HG02840 (cell line): Measurements from ENCODE around the gene GIGYF1.
"Not testable (repeated sequence)": the region's sequence is repeated elsewhere in the genome, so short reads cannot be mapped to it uniquely, and the experiment has no call there.

ENCODE experiments used
- ATAC-seq: cut with Tn5 transposase; IDR thresholded peaks from one replicate; pipeline ENCODE4 v1.9.1; 2021; ENCODE audit warnings: mild to moderate bottlenecking, moderate library complexity, moderate number of reproducible peaks; ENCODE audit not compliant: unreplicated experiment, low FRiP score

Gene GIGYF1

DNA sequence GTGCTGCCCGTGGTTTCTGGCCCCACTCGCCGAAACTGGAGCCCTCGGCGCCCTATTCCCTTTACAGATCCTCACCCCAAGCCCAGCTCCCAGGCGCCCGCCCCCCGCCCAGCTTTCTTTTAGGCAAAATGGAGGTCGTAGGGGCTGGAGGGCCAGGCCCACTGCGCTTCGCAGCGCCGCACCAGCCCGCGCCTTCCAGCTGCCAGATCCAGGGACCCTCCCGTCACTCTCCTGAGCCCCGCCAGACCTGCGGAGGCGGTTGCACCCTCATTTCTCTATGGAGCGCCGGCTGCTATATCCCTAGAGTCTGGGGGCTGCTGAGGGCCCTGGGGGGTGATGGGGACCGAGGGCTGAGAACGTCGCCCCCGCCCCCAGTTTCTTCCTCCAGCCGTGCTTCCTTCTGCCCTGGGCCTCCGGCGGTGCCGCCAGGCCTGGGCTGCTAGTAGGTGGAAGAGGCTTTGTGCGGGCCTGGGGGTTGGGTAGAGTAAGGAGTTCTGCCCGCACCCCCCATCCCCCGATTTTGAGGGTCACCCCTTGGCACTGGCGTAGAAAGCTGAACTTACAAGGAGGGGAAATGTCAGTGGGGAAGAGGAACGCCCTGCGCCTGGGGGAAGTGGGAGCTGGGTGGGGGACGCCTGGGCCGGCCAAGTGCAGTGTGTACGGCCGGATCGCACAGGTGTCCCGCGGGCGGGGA lies 19.5 kb downstream of the GIGYF1 start:
- no peak for ATAC-seq

DNA sequence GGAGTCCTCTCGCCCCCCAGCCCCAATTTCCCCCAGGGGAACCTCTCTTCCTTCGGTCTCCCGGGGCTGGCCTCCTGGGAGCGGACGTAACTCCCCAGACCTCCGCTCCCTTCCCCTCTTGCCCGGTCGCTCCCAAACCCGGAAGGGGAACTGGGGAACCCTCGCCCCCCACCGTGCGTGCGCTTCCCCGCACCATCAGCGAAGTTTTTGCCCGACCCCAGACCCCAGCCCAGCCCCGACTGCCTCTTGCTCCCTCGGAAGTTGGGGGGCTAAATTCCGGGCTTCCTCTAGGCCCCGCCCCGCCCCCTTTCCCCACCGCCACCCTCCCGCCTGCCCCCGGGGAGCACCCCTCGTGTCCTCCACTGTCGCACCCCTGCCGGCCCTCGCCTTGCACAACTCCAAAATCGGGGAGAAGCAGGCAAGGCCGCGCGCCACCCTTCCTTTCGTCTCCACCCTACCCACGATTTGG lies 20.1 kb downstream of the GIGYF1 start:
- peak; percentile 1 for ATAC-seq

DNA sequence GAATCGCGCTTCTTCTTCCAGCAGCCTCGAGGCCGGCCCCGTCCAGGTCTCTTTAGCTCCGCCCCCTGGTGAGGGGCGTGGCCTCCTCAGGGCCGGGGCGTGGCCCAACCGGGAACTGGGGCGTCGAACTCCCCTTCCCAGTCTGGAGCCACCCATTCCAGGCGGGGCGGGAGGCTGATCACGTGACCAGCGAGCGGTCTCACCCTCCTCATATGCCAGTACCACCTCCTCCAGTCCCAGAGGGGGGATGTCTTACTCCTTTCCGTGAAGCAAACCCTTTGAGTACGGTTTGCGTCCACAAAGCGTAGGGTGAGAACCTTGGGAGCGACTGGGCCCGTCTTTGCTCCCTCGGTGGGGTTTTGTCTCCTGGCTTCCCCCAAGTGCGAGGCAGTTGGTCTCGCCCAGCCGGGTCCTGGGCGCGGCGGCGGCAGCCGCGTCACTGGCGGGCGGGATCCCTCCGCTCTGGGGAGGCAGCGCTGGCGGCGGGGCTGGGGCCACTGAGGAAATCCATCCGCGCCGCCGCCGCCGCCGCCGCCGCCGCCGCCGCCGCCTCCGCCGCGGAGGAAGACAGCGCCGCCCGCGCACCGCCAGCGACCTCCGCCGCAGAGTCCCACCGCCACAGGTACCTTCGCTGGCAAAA lies 20.6 kb downstream of the GIGYF1 start, which contains the start of gene GNB2:
TSS of gene GNB2 (plus strand) at position 439 of the 640 bp plus-strand sequence. CDS start 2,526 bp downstream, outside the sequence.
- peak; percentile 66 for ATAC-seq

DNA sequence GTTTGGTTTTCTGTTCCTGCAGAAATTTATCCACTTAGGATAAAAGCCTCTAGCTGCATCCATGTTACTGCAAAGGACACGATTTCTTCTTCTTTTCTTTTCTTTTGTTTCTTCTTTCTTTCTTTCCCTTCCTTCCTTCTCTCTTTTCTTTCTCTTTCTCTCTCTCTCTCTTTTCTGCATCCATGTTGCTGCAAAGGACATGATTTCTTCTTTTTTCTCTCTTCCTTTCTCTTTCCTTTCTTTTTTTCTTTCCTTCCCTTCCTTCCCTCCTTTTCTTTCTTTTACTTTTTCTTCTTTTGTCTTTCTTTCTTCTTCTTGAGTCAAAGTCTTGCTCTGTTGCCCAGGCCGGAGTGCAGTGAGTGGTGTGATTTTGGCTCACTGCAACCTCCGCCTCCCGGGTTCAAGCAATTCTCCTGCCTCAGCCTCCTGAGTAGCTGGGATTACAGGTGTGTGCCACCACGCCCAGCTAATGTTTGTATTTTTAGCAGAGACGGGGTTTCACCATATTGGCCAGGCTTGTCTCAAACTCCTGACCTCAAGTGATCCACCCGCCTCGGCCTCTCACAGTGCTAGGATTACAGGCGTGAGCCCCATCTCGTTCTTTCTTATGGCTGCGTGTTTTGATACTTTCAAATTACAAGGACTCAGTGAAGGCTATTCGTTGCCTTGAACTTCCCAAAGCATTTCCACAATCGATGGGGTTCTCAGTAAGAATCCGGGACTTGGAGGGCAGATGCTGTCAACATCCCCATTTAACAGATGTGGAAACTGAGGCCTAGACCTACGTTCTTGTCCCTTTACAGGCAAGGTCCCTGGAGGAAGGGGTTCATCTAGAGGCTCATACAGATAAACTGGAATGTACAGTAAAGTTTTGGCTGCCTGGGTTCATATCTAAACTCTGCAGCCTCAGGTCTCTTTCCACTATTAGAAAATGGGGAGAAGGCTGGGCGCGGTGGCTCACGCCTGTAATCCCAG lies 22.4 kb downstream of the GIGYF1 start:
- ATAC-seq, result no peak

DNA sequence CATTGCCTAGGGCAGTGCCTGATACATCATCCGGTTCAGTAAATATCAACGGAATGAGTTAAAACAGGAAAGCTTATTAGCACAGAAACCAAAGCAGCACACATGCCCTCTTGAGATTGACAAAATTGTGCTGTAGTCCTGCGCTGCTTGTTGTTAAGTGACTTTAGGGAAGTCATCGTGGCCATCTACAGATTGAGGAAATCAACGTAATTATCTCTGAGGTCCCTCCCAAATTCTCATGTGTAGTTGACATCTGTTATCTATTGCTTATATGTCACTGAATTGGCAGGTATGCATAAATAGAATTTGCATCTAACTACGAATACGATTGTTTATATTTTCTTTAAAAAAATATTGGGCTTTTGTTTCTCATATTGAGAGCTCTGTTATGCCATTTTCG lies 24.0 kb downstream of the GIGYF1 start:
- no peak for ATAC-seq

DNA sequence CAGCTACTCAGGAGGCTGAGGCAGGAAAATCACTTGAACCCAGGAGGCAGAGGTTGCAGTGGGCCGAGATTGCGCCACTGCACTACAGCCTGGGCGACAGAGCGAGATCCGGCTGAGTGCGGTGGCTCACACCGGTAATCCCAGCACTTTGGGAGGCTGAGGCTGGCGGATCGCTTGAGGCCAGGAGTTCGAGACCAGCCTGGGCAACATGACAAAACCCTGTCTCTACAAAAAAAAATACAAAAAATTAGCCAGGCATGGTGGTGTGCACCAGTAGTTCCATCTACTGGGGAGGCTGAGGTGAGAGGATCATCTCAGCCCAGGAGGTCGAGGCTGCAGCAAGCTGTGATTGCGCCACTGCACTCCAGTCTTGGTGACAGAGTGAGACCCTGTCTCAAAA lies 24.9 kb downstream of the GIGYF1 start:
- ATAC-seq, result not testable (repeated sequence)

DNA sequence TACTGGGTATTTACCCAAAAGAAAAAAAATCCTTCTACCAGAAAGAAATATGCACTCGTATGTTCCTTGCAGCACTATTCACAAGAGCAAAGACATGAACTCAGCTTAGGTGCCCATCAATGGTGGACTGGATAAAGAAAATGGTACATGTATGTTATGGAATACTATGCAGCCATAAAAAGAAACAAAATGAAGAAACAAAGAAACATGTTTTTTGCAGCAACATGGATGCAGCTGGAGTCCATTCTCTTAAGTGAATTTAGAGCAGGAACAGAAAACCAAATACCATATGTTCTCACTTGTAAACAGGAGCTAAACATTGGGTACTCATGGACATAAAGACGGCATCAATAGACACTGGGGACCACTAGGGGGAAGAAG lies 26.0 kb downstream of the GIGYF1 start:
- no peak for ATAC-seq

DNA sequence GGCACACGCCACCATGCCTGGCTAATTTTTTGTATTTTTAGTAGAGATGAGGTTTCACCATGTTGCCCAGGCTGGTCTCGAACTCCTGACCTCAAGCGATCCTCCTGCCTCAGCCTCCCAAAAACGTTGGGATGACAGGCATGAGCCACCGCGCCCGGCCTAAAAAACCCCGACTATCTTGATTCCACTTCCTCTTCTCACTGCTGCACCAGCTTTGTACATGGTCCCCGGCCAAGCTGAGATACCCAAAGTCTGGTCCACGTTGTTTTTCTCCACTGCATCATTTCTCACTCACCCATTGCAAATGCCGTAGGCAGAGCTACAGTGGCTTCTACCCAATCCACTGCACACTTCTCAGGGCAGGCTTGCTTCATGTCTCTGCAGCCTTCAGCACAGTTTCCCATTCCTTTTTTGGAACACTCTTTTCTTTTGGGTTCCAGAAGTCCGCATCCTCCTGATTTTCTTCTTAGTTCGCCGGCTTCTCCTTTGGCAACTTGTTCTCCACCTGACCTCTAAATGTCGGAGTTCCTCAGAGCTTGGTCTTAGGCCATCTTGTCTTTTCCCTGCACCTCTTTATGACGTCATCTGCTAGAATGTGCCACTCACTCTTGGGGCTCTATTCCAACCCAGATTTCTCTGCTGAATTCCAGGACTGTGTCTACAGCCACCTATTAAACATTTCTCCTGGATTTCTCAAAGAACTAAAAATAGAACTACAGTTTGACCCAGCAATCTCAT lies 26.6 kb downstream of the GIGYF1 start:
- ATAC-seq, result no peak

DNA sequence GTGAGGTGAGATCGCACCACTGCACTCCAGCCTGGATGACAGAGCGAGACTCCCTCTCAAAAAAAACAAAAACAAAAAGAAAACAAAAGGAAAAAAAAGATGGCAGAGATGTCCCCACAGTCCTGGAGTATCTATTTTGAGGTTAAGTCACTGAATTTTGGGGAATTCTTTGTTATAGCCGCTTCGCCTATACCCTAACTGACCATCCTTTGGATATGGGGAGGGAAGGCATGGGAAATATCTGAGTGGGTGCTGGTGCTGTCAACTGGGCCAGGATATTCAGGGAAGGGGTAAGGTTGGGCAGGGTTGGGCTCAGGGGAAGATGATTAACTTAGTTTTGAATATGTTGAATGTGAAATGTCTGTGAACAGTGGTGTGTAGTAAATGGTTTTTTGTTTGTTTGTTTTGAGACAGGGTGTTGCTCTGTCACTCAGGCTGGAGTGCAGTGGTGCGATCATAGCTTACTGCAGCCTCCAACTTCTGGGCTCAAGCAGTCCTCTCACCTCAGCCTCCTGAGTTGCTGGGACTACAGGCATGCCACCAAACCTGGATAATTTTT lies 28.8 kb downstream of the GIGYF1 start:
- no peak for ATAC-seq

DNA sequence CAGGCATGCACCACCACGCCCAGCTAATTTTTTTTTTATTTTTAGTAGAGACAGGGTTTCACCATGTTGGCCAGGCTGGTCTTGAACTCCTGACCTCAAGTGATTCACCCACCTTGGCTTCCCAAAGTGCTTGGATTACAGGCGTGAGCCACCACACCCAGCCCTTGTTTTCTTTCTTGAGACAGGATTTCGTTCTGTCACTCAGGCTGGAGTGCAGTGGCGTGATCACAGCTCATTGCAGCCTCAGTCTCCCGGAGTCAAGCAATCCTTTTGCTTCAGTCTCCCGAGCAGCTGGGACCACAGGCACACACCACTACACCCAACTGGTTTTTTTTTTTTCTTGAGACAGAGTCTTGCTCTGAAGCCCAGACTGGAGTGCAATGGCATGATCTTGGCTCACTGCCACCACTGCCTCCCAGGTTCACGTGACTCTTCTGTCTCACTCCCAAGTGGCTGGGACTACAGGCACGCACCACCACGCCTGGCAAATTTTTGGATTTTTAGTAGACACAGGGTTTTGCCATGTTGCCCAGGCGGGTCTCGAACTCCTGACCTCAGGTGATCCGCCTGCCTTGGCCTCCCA lies 31.8 kb downstream of the GIGYF1 start:
- ATAC-seq, result not testable (repeated sequence)

DNA sequence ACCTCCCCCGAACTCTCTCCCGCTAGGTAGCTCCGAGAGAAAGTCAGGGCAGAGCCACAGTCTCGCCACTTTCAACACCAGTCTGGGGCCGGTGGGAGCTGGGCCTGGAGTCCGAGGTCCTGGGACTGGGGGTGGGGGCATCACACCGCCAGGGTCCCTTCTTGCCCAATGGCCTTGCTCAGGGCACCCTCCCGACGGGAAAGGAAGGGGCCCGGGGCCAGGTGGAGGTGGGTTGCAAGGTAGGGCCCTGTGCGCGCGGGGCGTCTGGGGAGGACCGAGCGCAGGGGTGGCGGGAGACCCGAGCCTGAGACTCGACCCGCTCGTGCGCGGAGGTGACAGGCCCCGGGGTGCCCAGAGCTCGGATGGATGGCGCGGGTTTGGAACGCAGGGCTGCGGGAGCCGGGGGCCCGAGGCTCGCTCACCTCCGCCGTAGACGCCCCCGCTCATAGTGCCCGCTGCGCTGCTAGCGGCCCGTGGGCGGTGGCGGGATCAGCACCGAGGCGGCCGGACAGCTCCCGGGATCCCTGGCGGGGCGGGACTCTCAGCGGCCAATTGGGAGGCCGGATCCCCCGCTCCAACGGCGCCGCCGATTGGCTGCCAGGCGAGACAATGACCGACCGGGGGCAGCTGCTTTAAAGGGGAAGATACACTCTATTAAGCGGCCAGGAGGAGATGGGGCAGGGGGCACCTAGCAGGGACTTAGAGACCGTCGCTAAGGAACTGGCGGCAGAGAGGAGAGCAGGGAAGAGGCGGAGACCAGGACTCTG lies 38.0 kb downstream of the GIGYF1 start, which contains the start of gene ACTL6B:
TSS of gene ACTL6B (minus strand) at position 541 of the 767 bp plus-strand sequence. CDS start at position 447, 94 bp downstream.
- no peak for ATAC-seq

DNA sequence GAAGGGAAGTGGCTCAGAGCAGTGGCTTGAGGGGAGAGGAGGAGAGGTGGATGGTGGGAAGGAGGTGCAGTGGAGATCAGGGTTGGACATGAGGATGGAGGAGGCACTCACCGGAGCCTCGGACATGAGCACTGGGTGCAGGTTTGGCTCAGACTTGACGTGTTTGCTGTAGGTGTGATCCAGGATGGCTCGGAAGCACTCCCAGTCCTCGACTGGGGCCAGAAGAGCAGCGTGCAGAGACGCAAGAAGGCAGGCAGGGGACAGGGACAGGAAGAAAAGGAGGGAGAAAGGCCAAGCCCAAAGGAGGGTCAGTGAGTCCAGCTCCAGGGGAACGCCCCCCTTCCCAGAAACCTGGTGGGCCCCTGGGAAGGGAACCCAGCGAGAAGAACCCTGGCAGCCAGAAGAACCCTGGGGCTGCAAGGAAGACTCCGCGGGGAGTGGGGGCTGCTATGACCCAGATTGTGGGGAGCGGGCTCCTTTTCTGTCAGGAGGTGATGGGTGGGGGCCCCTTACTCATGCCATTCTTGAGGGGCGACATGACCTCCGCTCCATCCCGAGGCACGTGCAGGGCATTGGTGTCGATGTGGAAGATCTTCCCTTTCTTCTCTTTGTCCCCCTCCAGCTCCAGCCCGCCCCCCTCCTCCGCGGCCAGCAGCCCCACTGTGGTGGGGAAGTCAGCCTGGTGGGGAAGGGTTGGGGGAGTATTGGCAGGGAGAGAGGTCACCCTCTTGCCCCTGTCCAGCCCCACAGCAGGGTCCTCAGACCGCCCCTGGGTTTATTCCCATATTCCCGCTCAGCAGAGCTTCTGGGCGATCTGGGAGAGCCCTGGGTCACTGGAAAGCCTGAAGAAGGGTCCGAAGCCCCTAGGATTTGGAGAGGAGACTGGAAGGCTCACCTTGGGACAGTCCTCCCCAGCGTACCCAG lies 38.9 kb downstream of the GIGYF1 start:
- ATAC-seq, result no peak

DNA sequence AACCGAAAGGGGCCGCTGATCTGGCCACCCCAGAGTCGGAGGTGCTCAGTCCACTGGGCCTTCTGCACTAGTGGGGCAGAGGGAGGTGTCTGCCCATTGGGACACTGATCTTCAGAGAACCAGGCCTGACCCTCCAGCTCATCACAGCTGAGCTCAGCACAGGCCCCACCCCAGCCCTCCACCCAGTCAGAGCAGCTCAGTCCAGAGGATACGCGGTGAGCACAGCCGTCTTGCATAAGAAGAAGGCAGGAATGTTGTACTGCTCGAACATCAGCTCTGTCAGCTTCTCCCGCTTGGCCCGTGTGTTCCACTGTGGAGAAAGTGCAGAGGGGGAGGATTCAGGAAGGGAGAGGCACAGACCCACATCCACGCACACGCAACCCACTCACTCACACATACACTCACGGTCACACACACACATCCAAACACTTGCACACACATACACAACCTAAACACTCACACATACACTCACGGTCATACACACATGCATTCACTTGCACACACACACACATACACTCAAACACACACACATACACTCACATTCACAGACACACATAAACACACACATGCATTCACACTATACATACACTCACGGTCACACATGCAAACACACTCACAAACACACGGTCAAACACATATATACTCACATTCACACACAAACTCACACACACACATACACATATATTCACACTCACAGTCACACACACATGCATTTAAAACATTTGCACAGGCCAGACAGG lies 44.1 kb downstream of the GIGYF1 start:
- no peak for ATAC-seq

DNA sequence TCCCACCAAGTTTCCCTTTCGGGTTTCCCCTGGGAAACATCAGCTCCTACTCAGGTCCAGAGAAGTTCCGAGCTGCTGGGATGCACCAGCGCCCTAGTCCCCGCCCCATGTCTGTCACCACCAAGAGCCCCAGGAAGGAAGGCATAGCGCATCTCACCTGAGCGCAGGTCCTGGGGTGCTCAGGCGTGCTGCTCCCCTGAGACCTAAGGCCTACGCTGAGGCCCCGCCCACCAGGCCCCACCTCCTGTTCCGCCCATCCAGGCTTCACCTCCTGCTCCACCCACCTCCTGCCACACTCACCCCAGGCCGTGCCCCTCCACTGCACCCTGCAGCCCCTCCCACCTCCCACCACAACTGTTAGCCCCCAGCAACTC lies 51.5 kb downstream of the GIGYF1 start:
- no peak for ATAC-seq

DNA sequence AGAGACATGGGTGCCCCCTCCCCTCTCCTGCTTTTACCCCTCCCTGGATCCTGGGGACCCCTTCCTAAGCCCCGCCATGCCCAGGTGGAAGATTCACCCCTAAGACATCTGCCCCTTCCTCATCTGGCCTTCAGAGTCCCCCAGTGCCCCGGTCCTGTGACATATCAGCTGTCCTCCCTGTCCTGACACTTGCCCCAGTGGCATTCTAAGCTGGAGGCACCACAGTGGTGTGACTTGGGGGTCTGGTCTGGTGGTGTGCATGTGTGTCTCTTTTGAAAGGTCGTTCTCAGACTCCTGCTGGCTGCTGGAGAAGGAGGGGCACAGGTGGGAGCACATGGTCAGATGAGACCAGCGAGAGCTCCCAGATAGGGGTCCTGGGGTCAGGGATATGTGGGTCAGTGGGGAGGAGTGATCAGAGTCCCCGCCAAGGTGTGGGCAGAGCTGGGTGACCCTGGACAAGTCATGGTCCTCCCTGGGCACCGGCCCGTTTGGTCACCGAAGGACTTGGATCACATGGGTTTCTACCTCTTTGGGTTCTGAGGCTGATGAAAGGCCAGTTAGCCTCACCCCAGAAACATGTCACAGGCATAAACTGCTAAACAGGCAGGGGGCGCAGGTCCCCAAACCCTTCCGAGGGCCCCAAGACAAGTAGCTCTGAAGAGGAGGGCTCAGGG lies 52.1 kb downstream of the GIGYF1 start:
- ATAC-seq, result no peak

DNA sequence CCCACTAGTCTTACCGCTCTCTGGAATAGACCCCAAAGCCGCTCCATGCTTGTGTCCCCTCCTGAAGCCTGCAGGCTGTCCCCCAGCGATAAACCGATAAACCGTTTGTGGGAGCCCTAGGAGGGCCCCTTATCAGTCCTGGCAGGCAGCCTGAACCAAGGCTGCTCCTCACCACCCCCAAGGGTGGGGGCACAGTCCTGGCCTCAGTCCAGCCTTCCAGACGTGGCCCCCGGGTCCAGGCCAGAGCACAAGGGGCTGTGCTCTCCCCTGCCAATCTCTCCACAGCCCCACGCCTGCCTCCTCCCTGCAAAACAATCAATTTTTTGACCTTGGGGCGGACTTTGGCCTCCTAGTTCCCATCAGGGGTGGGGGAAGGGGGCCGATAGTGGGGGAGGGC lies 52.6 kb downstream of the GIGYF1 start, which contains the start of gene TFR2:
TSS of gene TFR2 (minus strand) at position 90 of the 397 bp plus-strand sequence. CDS start at position 47, 43 bp downstream.
- ATAC-seq, result no peak
